ENCODE measurements around the gene RPS17.

RPS17 gene

GRCh38 chr15:82570721-82571508 is 30.7 kb upstream of the RPS17 start:
- peak overlapping the region; percentile 20 for H3K18ac ChIP-seq (ENCODE audit: low read length)
- H2BK15ac ChIP-seq (ENCODE audit: low read length), result no peak overlapping the region
- H3K4me2 ChIP-seq (ENCODE audit: insufficient read depth, low read length, poor library complexity, severe bottlenecking), result peak overlapping the region; percentile 21
- no CpG with 5 or more reads among the region's 7 CpGs for WGBS, 2 donors (ENCODE audit: extremely low coverage in 2 of 2, insufficient read length in 2 of 2, insufficient replicate concordance in 1 of 2)
- H2AFZ ChIP-seq (ENCODE audit: low read length), result peak overlapping the region; percentile 89
- H3K9me3 ChIP-seq (replicated peaks in 1 of 2; ENCODE audit: control insufficient read depth in 2 of 2, insufficient read depth in 1 of 2, low read depth in 1 of 2, low read length in 2 of 2), result no peaks in the 10 kb centered on the region
- peak overlapping the region; percentile 16 for H2AK5ac ChIP-seq (ENCODE audit: low read depth, low read length)
- no peak overlapping the region for H3K14ac ChIP-seq (ENCODE audit: low read length)
- H3K23ac ChIP-seq (ENCODE audit: low read depth, low read length, poor library complexity), result no peak overlapping the region
- no peak overlapping the region for H3K9ac ChIP-seq (ENCODE audit: low read depth, low read length, poor library complexity)
- H2BK5ac ChIP-seq (ENCODE audit: low read length), result no peak overlapping the region
- no peak overlapping the region for H4K91ac ChIP-seq (ENCODE audit: low read depth, low read length, poor library complexity)
- no peaks in the 10 kb centered on the region for H3K36me3 ChIP-seq (replicated peaks in 1 of 2; ENCODE audit: control insufficient read depth in 2 of 2, insufficient read depth in 2 of 2, low read length in 2 of 2)
- H2BK120ac ChIP-seq (ENCODE audit: low read depth, low read length), result no peak overlapping the region
- no peak overlapping the region for H4K8ac ChIP-seq (ENCODE audit: low read depth, low read length)
- no peak overlapping the region for H2BK12ac ChIP-seq (ENCODE audit: low read length)
- peaks cover 0 to 73% (median 0%) of the 10 kb centered on the region in 3 experiments for H3K27me3 ChIP-seq (ENCODE audit: control insufficient read depth in 3 of 3, insufficient read depth in 3 of 3, low read depth in 1 of 3, low read length in 3 of 3)
- H3K79me1 ChIP-seq (ENCODE audit: low read depth, low read length), result no peaks in the 10 kb centered on the region
- no peak for DNase-seq (ENCODE audit: low spot score)
- H3K4ac ChIP-seq (ENCODE audit: low read length), result no peak overlapping the region
- peaks cover 15 to 16% of the 10 kb centered on the region in 2 donors for H3K4me1 ChIP-seq (ENCODE audit: control insufficient read depth in 2 of 2, insufficient read depth in 1 of 2, low read depth in 1 of 2, low read length in 2 of 2)
- peak overlapping the region; percentile 4 to 44 for H3K4me3 ChIP-seq (ENCODE audit: low read length in 2 of 2)
- H3K27ac ChIP-seq (replicated peaks; ENCODE audit: low read length), result no peak overlapping the region

GRCh38 chr15:82569834-82570233 is 29.6 kb upstream of the RPS17 start:
- Histone ChIP-seq H3K4me1 (ENCODE audit: control insufficient read depth in 2 of 2, insufficient read depth in 1 of 2, low read depth in 1 of 2, low read length in 2 of 2) (peaks cover 16% of the 10 kb centered on the region in 2 donors), H3K23ac (ENCODE audit: low read depth, low read length, poor library complexity) (no peak overlapping the region), H3K4me2 (ENCODE audit: insufficient read depth, low read length, poor library complexity, severe bottlenecking) (no peak overlapping the region), H4K91ac (ENCODE audit: low read depth, low read length, poor library complexity) (no peak overlapping the region), H3K18ac (ENCODE audit: low read length) (no peak overlapping the region), H3K9me3 (replicated peaks in 1 of 2; ENCODE audit: control insufficient read depth in 2 of 2, insufficient read depth in 1 of 2, low read depth in 1 of 2, low read length in 2 of 2) (no peaks in the 10 kb centered on the region), H3K79me1 (ENCODE audit: low read depth, low read length) (no peaks in the 10 kb centered on the region), H3K36me3 (replicated peaks in 1 of 2; ENCODE audit: control insufficient read depth in 2 of 2, insufficient read depth in 2 of 2, low read length in 2 of 2) (no peaks in the 10 kb centered on the region), H2BK120ac (ENCODE audit: low read depth, low read length) (no peak overlapping the region), H2AK5ac (ENCODE audit: low read depth, low read length) (no peak overlapping the region), H2BK12ac (ENCODE audit: low read length) (no peak overlapping the region), H3K27ac (replicated peaks; ENCODE audit: low read length) (no peak overlapping the region), H3K27me3 (ENCODE audit: control insufficient read depth in 3 of 3, insufficient read depth in 3 of 3, low read depth in 1 of 3, low read length in 3 of 3) (peaks cover 0 to 72% (median 0%) of the 10 kb centered on the region in 3 experiments), H4K8ac (ENCODE audit: low read depth, low read length) (no peak overlapping the region), H3K9ac (ENCODE audit: low read depth, low read length, poor library complexity) (no peak overlapping the region), H3K4ac (ENCODE audit: low read length) (no peak overlapping the region), H2BK15ac (ENCODE audit: low read length) (no peak overlapping the region), H3K14ac (ENCODE audit: low read length) (no peak overlapping the region), H3K4me3 (ENCODE audit: low read length in 2 of 2) (no peak overlapping the region), H2AFZ (ENCODE audit: low read length) (no peak overlapping the region), H2BK5ac (ENCODE audit: low read length) (no peak overlapping the region)
- DNase-seq (ENCODE audit: low spot score), result no peak
- no CpG with 5 or more reads among the region's 4 CpGs for WGBS, 2 donors (ENCODE audit: extremely low coverage in 2 of 2, insufficient read length in 2 of 2, insufficient replicate concordance in 1 of 2)

- no peak overlapping the region for H2BK12ac ChIP-seq (ENCODE audit: low read length)
- DNase-seq (ENCODE audit: low spot score), result no peak
- no peak overlapping the region for H2BK5ac ChIP-seq (ENCODE audit: low read length)
- H3K4me2 ChIP-seq (ENCODE audit: insufficient read depth, low read length, poor library complexity, severe bottlenecking), result no peak overlapping the region
- no peaks in the 10 kb centered on the region for H3K79me1 ChIP-seq (ENCODE audit: low read depth, low read length)
- H2BK15ac ChIP-seq (ENCODE audit: low read length), result no peak overlapping the region
- H4K91ac ChIP-seq (ENCODE audit: low read depth, low read length, poor library complexity), result no peak overlapping the region
- H3K18ac ChIP-seq (ENCODE audit: low read length), result no peak overlapping the region
- H3K9ac ChIP-seq (ENCODE audit: low read depth, low read length, poor library complexity), result no peak overlapping the region
- no peak overlapping the region for H3K23ac ChIP-seq (ENCODE audit: low read depth, low read length, poor library complexity)
- no peak overlapping the region for H4K8ac ChIP-seq (ENCODE audit: low read depth, low read length)
- H2AFZ ChIP-seq (ENCODE audit: low read length), result no peak overlapping the region
- no peak overlapping the region for H2AK5ac ChIP-seq (ENCODE audit: low read depth, low read length)
- no CpG with 5 or more reads among the region's 5 CpGs for WGBS, 2 donors (ENCODE audit: extremely low coverage in 2 of 2, insufficient read length in 2 of 2, insufficient replicate concordance in 1 of 2)
- H3K4ac ChIP-seq (ENCODE audit: low read length), result no peak overlapping the region
- H3K9me3 ChIP-seq (replicated peaks in 1 of 2; ENCODE audit: control insufficient read depth in 2 of 2, insufficient read depth in 1 of 2, low read depth in 1 of 2, low read length in 2 of 2), result no peaks in the 10 kb centered on the region
- H3K36me3 ChIP-seq (replicated peaks in 1 of 2; ENCODE audit: control insufficient read depth in 2 of 2, insufficient read depth in 2 of 2, low read length in 2 of 2), result no peaks in the 10 kb centered on the region
- H3K27me3 ChIP-seq (ENCODE audit: control insufficient read depth in 3 of 3, insufficient read depth in 3 of 3, low read depth in 1 of 3, low read length in 3 of 3), result peaks cover 0 to 71% (median 0%) of the 10 kb centered on the region in 3 experiments
- H3K4me1 ChIP-seq (ENCODE audit: control insufficient read depth in 2 of 2, insufficient read depth in 1 of 2, low read depth in 1 of 2, low read length in 2 of 2), result peaks cover 16% of the 10 kb centered on the region in 2 donors
- H2BK120ac ChIP-seq (ENCODE audit: low read depth, low read length), result no peak overlapping the region
- H3K4me3 ChIP-seq (ENCODE audit: low read length in 2 of 2), result no peak overlapping the region
- H3K14ac ChIP-seq (ENCODE audit: low read length), result no peak overlapping the region
- no peak overlapping the region for H3K27ac ChIP-seq (replicated peaks; ENCODE audit: low read length)
Observed at GRCh38 chr15:82568986-82569385, 28.7 kb upstream of the RPS17 start.

DNA sequence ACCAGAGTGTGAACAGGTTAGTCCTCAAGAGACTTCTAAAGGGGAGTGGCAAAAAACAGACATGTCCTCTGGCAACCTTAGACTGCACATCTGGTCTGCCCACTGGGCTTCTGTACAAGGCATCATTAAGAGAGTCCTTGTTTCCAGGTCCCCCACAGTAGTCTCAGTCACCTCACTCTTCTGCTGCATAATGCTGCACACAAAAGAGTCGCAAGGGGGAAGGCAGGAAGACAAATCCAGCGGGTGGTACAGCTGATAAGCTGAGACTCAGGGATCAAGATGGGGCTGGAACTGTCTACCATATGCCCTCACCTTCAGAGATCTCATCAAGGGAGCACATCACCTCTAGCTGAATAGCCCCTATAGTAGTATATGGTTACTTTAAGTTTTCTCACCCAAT is 27.4 kb upstream of the RPS17 start:
- H3K36me3 ChIP-seq (replicated peaks in 1 of 2; ENCODE audit: control insufficient read depth in 2 of 2, insufficient read depth in 2 of 2, low read length in 2 of 2), result no peaks in the 10 kb centered on the region

More for the DNA sequence above, 27.4 kb upstream of the RPS17 start:
- H3K4me3 ChIP-seq (ENCODE audit: low read length in 2 of 2), result no peak overlapping the region
- no peak overlapping the region for H3K4ac ChIP-seq (ENCODE audit: low read length)
- no peaks in the 10 kb centered on the region for H3K9me3 ChIP-seq (replicated peaks in 1 of 2; ENCODE audit: control insufficient read depth in 2 of 2, insufficient read depth in 1 of 2, low read depth in 1 of 2, low read length in 2 of 2)
- H2BK5ac ChIP-seq (ENCODE audit: low read length), result no peak overlapping the region
- no peak overlapping the region for H2AFZ ChIP-seq (ENCODE audit: low read length)
- H2BK12ac ChIP-seq (ENCODE audit: low read length), result no peak overlapping the region
- no peak overlapping the region for H3K27ac ChIP-seq (replicated peaks; ENCODE audit: low read length)
- H3K4me1 ChIP-seq (ENCODE audit: control insufficient read depth in 2 of 2, insufficient read depth in 1 of 2, low read depth in 1 of 2, low read length in 2 of 2), result peaks cover 16% of the 10 kb centered on the region in 2 donors
- no CpG with 5 or more reads among the region's 2 CpGs for WGBS, 2 donors (ENCODE audit: extremely low coverage in 2 of 2, insufficient read length in 2 of 2, insufficient replicate concordance in 1 of 2)
- H3K9ac ChIP-seq (ENCODE audit: low read depth, low read length, poor library complexity), result no peak overlapping the region
- no peak overlapping the region for H2BK15ac ChIP-seq (ENCODE audit: low read length)
- H3K27me3 ChIP-seq (ENCODE audit: control insufficient read depth in 3 of 3, insufficient read depth in 3 of 3, low read depth in 1 of 3, low read length in 3 of 3), result peaks cover 0 to 60% (median 0%) of the 10 kb centered on the region in 3 experiments
- no peak for DNase-seq (ENCODE audit: low spot score)
- H2BK120ac ChIP-seq (ENCODE audit: low read depth, low read length), result no peak overlapping the region
- H2AK5ac ChIP-seq (ENCODE audit: low read depth, low read length), result no peak overlapping the region
- H3K14ac ChIP-seq (ENCODE audit: low read length), result no peak overlapping the region
- H3K18ac ChIP-seq (ENCODE audit: low read length), result no peak overlapping the region
- no peak overlapping the region for H3K4me2 ChIP-seq (ENCODE audit: insufficient read depth, low read length, poor library complexity, severe bottlenecking)
- H4K8ac ChIP-seq (ENCODE audit: low read depth, low read length), result no peak overlapping the region
- H3K79me1 ChIP-seq (ENCODE audit: low read depth, low read length), result no peaks in the 10 kb centered on the region
- H3K23ac ChIP-seq (ENCODE audit: low read depth, low read length, poor library complexity), result no peak overlapping the region
- no peak overlapping the region for H4K91ac ChIP-seq (ENCODE audit: low read depth, low read length, poor library complexity)
